GM19351 (cell line): Measurements from ENCODE around the gene CTAGE15.

Experiments used
- ATAC-seq: cut with Tn5 transposase; IDR thresholded peaks from one replicate; pipeline ENCODE4 v1.9.1; 2021; ENCODE audit warnings: mild to moderate bottlenecking, moderate library complexity; ENCODE audit not compliant: unreplicated experiment

CTAGE15 gene

DNA sequence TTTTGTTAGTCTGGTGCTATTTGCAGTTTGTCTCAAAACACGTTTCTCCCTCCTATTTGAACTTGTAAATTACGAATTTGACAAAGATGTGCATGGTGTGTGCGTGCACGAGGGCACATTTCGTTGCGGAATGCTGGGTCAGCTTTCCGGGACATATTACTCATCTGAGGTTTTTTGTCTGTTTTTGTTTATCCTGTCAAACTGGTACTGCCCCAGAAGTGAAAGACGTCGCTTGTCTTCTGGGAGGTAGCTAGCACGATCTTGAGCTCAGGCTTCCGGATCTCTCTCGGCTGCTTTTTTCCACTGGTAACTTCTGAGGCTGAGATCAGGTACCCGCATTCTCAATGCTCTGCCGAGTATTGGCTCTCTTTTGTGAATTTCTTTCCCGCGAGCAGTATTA is 49.6 kb downstream of the CTAGE15 start:
- ATAC-seq: peak; percentile 35

DNA sequence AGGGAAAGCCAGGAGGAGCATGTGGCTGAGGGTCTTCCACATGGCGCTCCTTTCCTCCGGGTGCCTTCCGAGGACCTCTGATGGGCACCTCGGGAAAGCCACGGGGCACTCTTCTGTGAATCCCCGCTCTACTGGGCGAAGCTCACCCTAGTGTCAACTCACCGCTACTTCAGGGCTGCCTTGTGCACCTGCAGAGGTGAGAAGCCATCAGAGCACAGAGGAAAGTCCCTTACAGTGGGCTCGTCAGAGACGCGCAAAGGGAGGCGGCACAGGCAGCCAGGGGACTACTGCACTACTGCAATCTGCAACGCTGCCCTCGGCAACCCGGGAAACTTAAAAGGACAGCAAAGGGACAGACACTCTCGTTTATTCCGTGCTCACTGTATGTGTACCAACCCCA is 50.5 kb downstream of the CTAGE15 start:
- ATAC-seq: peak; percentile 31
